WI38 (cell line): Measurements from ENCODE around the gene NCF4.

Experiments
- H3K4me3 ChIP-seq: 2 replicates; pipeline ENCODE4 v1.5.1; 2011; ENCODE audit warnings: low read depth, mild to moderate bottlenecking, control low read depth, low read length
- TF ChIP-seq, protein P1 (sequence below): IDR thresholded peaks from 2 replicates; pipeline ENCODE4 v1.5.1; 2012; ENCODE audit warnings: low read depth, mild to moderate bottlenecking, control low read depth, low read length

NCF4 gene

GRCh38 chr22:36885474-36885873, 24.7 kb downstream of the NCF4 start:
- TF ChIP-seq, protein P1, sequence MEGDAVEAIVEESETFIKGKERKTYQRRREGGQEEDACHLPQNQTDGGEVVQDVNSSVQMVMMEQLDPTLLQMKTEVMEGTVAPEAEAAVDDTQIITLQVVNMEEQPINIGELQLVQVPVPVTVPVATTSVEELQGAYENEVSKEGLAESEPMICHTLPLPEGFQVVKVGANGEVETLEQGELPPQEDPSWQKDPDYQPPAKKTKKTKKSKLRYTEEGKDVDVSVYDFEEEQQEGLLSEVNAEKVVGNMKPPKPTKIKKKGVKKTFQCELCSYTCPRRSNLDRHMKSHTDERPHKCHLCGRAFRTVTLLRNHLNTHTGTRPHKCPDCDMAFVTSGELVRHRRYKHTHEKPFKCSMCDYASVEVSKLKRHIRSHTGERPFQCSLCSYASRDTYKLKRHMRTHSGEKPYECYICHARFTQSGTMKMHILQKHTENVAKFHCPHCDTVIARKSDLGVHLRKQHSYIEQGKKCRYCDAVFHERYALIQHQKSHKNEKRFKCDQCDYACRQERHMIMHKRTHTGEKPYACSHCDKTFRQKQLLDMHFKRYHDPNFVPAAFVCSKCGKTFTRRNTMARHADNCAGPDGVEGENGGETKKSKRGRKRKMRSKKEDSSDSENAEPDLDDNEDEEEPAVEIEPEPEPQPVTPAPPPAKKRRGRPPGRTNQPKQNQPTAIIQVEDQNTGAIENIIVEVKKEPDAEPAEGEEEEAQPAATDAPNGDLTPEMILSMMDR, result no peak
- no peak overlapping the region for H3K4me3 ChIP-seq

GRCh38 chr22:36886016-36886415, 25.2 kb downstream of the NCF4 start:
- H3K4me3 ChIP-seq, result no peak overlapping the region
- TF ChIP-seq, protein P1, result no peak

- H3K4me3 ChIP-seq, result no peak overlapping the region
- TF ChIP-seq, protein P1, result no peak
These were observed 26.4 kb downstream of the NCF4 start for GRCh38 chr22:36887162-36887561.

DNA sequence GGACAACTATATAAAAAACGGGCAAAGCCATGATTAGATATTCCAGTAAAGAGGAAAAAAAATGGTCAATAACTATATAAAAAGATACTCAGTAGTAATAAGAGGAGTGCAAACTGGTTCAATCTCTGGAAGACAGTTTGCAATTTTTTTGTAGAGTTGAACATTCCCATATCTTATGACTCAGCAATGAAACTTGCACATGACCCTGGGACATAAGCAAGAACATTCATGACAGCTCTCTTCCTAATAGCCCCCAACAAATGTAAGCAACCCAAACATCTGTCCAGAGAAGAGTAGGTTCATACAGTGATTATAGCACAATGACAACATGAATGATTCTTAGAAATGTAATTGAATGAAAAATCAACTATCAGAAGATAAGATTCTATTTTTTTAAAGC, 30.8 kb downstream of the NCF4 start:
- TF ChIP-seq, protein P1, result no peak
- H3K4me3 ChIP-seq, result no peak overlapping the region

GRCh38 chr22:36892292-36892691, 31.5 kb downstream of the NCF4 start:
- TF ChIP-seq, protein P1, result no peak
- no peak overlapping the region for H3K4me3 ChIP-seq

GRCh38 chr22:36893262-36893661, 32.5 kb downstream of the NCF4 start:
- TF ChIP-seq, protein P1, result no peak
- no peak overlapping the region for H3K4me3 ChIP-seq

DNA sequence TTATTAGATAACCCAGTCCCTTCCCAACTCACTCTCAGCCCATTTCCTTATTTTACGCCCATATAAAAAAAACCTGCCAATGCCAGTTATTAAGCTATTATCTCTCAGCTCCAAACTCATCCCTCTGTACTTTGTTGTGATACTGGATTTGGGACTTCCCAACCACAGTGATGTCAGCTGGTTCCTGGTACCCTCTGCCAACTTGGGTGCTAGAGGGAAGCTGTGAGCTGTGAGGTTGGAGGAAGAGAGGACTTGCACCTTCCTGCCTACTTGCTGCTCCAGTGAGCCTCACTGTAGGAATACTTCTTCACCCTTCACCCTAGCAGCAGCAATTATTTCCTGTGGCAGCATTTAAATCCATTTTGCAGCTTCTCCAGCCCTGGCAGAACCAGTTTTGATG, 33.5 kb downstream of the NCF4 start:
- H3K4me3 ChIP-seq, result no peak overlapping the region
- TF ChIP-seq, protein P1, result no peak
